ENCODE measurements around the gene TAF1D.

DNA sequence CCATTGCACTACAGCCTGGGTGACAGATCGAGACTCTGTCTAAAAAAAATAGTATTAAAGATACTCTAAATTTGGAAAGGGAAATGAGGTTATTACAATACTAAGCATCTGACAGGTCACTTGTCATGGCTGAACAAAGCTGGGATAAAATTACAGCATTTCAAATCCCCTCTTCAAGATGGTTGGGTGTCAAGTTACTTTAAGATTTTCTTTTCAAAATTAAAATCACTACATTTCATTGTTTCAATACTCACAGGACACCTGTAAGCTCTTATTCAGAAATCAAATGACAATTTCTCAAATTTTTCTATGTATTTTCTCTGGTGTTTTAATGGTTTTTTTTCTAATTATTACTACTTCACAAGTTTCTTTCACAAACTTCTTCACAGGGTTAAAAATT lies 5.7 kb downstream of the TAF1D start:
- no peak for TF ChIP-seq CREB1 (IDR thresholded peaks at IDR 0.05; ENCODE audit: low read depth)
- TF ChIP-seq TEAD4 (IDR thresholded peaks at IDR 0.05), result no peak
- TF ChIP-seq YY1 (IDR thresholded peaks at IDR 0.05; ENCODE audit: low read depth), result no peak

Data from Ishikawa (cell line).